Measurements from ENCODE around the gene BMPER. TPM values are rescaled to one million over a fixed set of nuclear protein-coding genes. Genes with fewer than 3 reads are reported as not detected.

The BMPER gene
- total RNA-seq, 3 donors from 2014 or later (not counting 1 experiment from before 2014, with no cell fraction given) = 0.32 to 0.64 (median 0.50) TPM

- no peaks in the 10 kb centered on the region for H3K36me3 Mint-ChIP-seq
- H3K27me3 Mint-ChIP-seq (ENCODE audit: low read depth in 2 of 2) = peaks cover 0 to 2% of the 10 kb centered on the region in 2 donors
- no peak for TF ChIP-seq CTCF (IDR thresholded peaks at IDR 0.05)
- no peaks in the 10 kb centered on the region for H3K4me1 ChIP-seq (ENCODE audit: control insufficient read depth, insufficient read depth, low read length)
- H3K9me3 Mint-ChIP-seq = peaks cover 11% of the 10 kb centered on the region in 2 donors
- H3K9me3 ChIP-seq (ENCODE audit: control insufficient read depth, insufficient read depth, low read length) = peaks cover 3% of the 10 kb centered on the region
- H3K36me3 ChIP-seq (ENCODE audit: control insufficient read depth, insufficient read depth, low read length) = no peaks in the 10 kb centered on the region
- ATAC-seq (no peak), DNase-seq (no peak)
- H3K27ac ChIP-seq (ENCODE audit: low read length) = no peak overlapping the region
- intact Hi-C loops (cut with micrococcal nuclease) = no loop called here
- H3K27me3 ChIP-seq (ENCODE audit: control insufficient read depth, insufficient read depth, low read length) = no peaks in the 10 kb centered on the region
- no peak overlapping the region for H3K4me3 Mint-ChIP-seq
- 78% methylated on average over 8 of the region's 8 CpGs for WGBS (ENCODE audit: insufficient coverage)
- no peak overlapping the region for H3K27ac Mint-ChIP-seq
- H3K4me1 Mint-ChIP-seq = no peaks in the 10 kb centered on the region
- H3K4me3 ChIP-seq (ENCODE audit: low read length) = no peak overlapping the region
Measured at GRCh38 chr7:34109936-34110780, 204.8 kb downstream of the BMPER start.

GRCh38 chr7:34111031-34111430, 205.7 kb downstream of the BMPER start:
- WGBS (ENCODE audit: insufficient coverage) = 73% methylated on average over 3 of the region's 3 CpGs
- intact Hi-C loops (cut with micrococcal nuclease) = no loop called here

GRCh38 chr7:34115503-34115902, 210.2 kb downstream of the BMPER start:
- WGBS (ENCODE audit: insufficient coverage) = 100% methylated on average over 1 of the region's 1 CpG
- Histone ChIP-seq H3K27me3 (ENCODE audit: control insufficient read depth, insufficient read depth, low read length) (no peaks in the 10 kb centered on the region), H3K27ac (ENCODE audit: low read length) (no peak overlapping the region), H3K4me3 (ENCODE audit: low read length) (no peak overlapping the region), H3K4me1 (ENCODE audit: control insufficient read depth, insufficient read depth, low read length) (no peaks in the 10 kb centered on the region), H3K9me3 (ENCODE audit: control insufficient read depth, insufficient read depth, low read length) (peaks cover 3% of the 10 kb centered on the region), H3K36me3 (ENCODE audit: control insufficient read depth, insufficient read depth, low read length) (no peaks in the 10 kb centered on the region)
- DNase-seq (no peak), ATAC-seq (no peak)
- TF ChIP-seq CTCF (IDR thresholded peaks at IDR 0.05) = no peak
- no peaks in the 10 kb centered on the region for H3K27me3 Mint-ChIP-seq (ENCODE audit: low read depth in 2 of 2)
- intact Hi-C loops (cut with micrococcal nuclease) = no loop called here
- H3K4me3 Mint-ChIP-seq = no peak overlapping the region
- no peaks in the 10 kb centered on the region for H3K36me3 Mint-ChIP-seq
- H3K4me1 Mint-ChIP-seq = no peaks in the 10 kb centered on the region
- peaks cover 11 to 17% of the 10 kb centered on the region in 2 donors for H3K9me3 Mint-ChIP-seq
- no peak overlapping the region for H3K27ac Mint-ChIP-seq

More at GRCh38 chr7:34111031-34111430, 205.7 kb downstream of the BMPER start:
- no peaks in the 10 kb centered on the region for H3K4me1 ChIP-seq (ENCODE audit: control insufficient read depth, insufficient read depth, low read length)
- Mint-ChIP-seq H3K27ac (no peak overlapping the region), H3K4me1 (no peaks in the 10 kb centered on the region), H3K36me3 (no peaks in the 10 kb centered on the region), H3K27me3 (ENCODE audit: low read depth in 2 of 2) (peaks cover 0 to 2% of the 10 kb centered on the region in 2 donors), H3K9me3 (peaks cover 14 to 15% of the 10 kb centered on the region in 2 donors), H3K4me3 (no peak overlapping the region)
- no peaks in the 10 kb centered on the region for H3K36me3 ChIP-seq (ENCODE audit: control insufficient read depth, insufficient read depth, low read length)
- no peak overlapping the region for H3K27ac ChIP-seq (ENCODE audit: low read length)
- no peak overlapping the region for H3K4me3 ChIP-seq (ENCODE audit: low read length)
- no peak for DNase-seq
- H3K9me3 ChIP-seq (ENCODE audit: control insufficient read depth, insufficient read depth, low read length) = peaks cover 3% of the 10 kb centered on the region
- H3K27me3 ChIP-seq (ENCODE audit: control insufficient read depth, insufficient read depth, low read length) = no peaks in the 10 kb centered on the region
- no peak for ATAC-seq
- no peak for TF ChIP-seq CTCF (IDR thresholded peaks at IDR 0.05)
